C4-2B (cell line): ENCODE data around the gene IL27RA.

Source experiments
- CTCF ChIP-seq: fragments of 450-650 bp; conservative IDR thresholded peaks from 2 replicates; pipeline ENCODE4 v1.5.1; 2017; ENCODE audit warnings: mild to moderate bottlenecking
- ZFX ChIP-seq: fragments of 450-650 bp; IDR thresholded peaks from 2 replicates; pipeline ENCODE4 v1.6.1; 2017

- TF ChIP-seq CTCF: no peak
- no peak for TF ChIP-seq ZFX
Measured at GRCh38 chr19:14055396-14055795, 23.8 kb downstream of the IL27RA start.
